Measurements from ENCODE around the gene ZNF749.

Gene ZNF749

DNA sequence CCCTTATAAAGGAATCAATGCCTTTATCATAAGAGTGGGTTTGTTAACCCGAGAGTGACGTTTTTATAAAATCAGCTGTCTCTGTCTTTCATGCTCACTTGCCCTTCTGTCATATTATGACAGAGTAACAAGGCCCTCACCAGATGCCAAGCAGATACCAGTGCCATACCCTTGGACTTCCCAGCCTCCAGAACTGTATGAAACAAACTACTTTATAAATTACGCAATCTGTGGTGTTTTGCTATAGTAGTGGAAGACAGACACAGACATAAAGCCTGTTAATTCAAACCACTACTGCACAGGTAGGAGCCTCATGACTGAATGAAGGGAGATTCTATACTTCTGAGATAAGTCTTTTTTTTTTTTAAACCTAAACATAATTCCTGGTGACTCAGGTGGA is 17.2 kb downstream of the ZNF749 start:
- H3K27me3 ChIP-seq (ENCODE audit: insufficient read depth, low read depth), result no peaks in the 10 kb centered on the region
- no peaks in the 10 kb centered on the region for H3K4me1 ChIP-seq (ENCODE audit: low read depth, poor library complexity, severe bottlenecking)
- H3K4me2 ChIP-seq, result no peak overlapping the region
- H4K20me1 ChIP-seq (ENCODE audit: insufficient read depth), result no peaks in the 10 kb centered on the region
- no peak overlapping the region for H3K9ac ChIP-seq
- no peak overlapping the region for H3K4me3 ChIP-seq (IDR thresholded peaks at IDR 0.05; ENCODE audit: insufficient read depth, low read depth, low read length)
- H3K36me3 ChIP-seq (ENCODE audit: insufficient read depth), result no peaks in the 10 kb centered on the region
- no peak overlapping the region for H2AFZ ChIP-seq (ENCODE audit: low read depth)
- H3K27ac ChIP-seq, result no peak overlapping the region
- TF ChIP-seq, protein P1, sequence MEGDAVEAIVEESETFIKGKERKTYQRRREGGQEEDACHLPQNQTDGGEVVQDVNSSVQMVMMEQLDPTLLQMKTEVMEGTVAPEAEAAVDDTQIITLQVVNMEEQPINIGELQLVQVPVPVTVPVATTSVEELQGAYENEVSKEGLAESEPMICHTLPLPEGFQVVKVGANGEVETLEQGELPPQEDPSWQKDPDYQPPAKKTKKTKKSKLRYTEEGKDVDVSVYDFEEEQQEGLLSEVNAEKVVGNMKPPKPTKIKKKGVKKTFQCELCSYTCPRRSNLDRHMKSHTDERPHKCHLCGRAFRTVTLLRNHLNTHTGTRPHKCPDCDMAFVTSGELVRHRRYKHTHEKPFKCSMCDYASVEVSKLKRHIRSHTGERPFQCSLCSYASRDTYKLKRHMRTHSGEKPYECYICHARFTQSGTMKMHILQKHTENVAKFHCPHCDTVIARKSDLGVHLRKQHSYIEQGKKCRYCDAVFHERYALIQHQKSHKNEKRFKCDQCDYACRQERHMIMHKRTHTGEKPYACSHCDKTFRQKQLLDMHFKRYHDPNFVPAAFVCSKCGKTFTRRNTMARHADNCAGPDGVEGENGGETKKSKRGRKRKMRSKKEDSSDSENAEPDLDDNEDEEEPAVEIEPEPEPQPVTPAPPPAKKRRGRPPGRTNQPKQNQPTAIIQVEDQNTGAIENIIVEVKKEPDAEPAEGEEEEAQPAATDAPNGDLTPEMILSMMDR (conservative IDR thresholded peaks at IDR 0.05; ENCODE audit: low read depth, low read length), result no peak
- no peaks in the 10 kb centered on the region for H3K79me2 ChIP-seq (ENCODE audit: insufficient read depth, low read depth)

DNA sequence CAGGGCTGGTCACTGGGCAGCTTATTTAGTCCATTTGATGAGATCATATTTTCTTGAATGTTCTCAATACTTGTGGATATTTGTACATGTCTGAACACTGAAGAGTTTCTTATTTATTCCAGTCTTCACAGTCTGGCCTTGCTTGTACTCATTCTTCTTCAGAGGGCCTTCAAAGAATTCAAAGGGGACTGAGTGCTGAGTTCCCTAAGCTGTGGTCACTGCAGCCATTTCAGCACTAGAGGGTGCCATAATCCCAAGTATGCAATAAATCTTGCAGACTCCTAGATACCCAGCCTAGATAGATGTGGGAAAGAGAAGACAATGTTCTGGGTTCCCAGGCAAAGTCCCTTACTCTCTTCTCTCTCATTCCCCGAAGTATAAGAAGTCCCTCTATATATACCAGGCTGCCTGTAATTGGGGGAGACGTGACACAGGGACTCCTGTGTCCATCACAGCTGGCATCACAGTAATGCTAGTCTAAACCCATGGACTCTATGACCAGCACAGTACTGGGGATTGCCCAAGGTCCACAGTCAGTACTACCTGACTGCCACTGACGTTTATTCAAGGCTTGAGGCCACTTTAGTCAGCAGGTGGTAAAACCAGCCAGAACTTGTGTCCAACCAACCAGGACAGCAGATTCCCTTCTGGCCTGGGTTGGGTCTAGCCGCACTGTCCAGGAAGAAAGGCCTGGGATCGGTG is 30.7 kb downstream of the ZNF749 start:
- Histone ChIP-seq H3K4me3 (IDR thresholded peaks at IDR 0.05; ENCODE audit: insufficient read depth, low read depth, low read length) (no peak overlapping the region), H3K27ac (no peak overlapping the region), H3K79me2 (ENCODE audit: insufficient read depth, low read depth) (no peaks in the 10 kb centered on the region), H4K20me1 (ENCODE audit: insufficient read depth) (no peaks in the 10 kb centered on the region), H3K9ac (no peak overlapping the region), H3K4me1 (ENCODE audit: low read depth, poor library complexity, severe bottlenecking) (no peaks in the 10 kb centered on the region), H3K4me2 (no peak overlapping the region), H2AFZ (ENCODE audit: low read depth) (no peak overlapping the region), H3K36me3 (ENCODE audit: insufficient read depth) (no peaks in the 10 kb centered on the region), H3K27me3 (ENCODE audit: insufficient read depth, low read depth) (no peaks in the 10 kb centered on the region)
- TF ChIP-seq, protein P1 (conservative IDR thresholded peaks at IDR 0.05; ENCODE audit: low read depth, low read length), result peak; percentile 67

DNA sequence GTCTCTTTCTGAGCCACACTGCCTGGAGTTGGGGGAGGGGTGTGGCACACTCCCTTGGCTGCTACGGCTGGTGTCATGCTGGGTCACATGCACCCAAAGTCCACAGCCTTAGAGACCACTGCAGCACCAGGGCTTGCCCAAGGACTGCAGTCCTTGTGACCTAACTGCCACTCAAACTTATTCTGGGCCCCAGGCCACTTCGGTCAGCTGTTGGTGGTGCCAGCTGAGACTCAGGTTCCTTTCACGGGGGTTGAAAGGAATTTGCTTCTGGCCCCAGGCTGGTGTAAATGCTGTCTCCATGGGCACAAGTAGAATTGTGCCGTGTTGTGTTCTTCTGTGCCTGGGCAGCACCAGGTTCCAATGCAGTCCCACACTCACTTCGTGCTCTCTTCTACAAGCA is 31.4 kb downstream of the ZNF749 start:
- Histone ChIP-seq H3K27ac (no peak overlapping the region), H3K4me3 (IDR thresholded peaks at IDR 0.05; ENCODE audit: insufficient read depth, low read depth, low read length) (no peak overlapping the region), H2AFZ (ENCODE audit: low read depth) (no peak overlapping the region), H3K27me3 (ENCODE audit: insufficient read depth, low read depth) (no peaks in the 10 kb centered on the region), H3K79me2 (ENCODE audit: insufficient read depth, low read depth) (no peaks in the 10 kb centered on the region), H3K36me3 (ENCODE audit: insufficient read depth) (no peaks in the 10 kb centered on the region), H4K20me1 (ENCODE audit: insufficient read depth) (no peaks in the 10 kb centered on the region), H3K4me2 (no peak overlapping the region), H3K4me1 (ENCODE audit: low read depth, poor library complexity, severe bottlenecking) (no peaks in the 10 kb centered on the region), H3K9ac (no peak overlapping the region)
- TF ChIP-seq, protein P1 (conservative IDR thresholded peaks at IDR 0.05; ENCODE audit: low read depth, low read length), result no peak

GRCh38 chr19:57473646-57474045 is 38.5 kb downstream of the ZNF749 start:
- peaks cover 5% of the 10 kb centered on the region for H3K4me1 ChIP-seq (ENCODE audit: low read depth, poor library complexity, severe bottlenecking)
- TF ChIP-seq, protein P1 (conservative IDR thresholded peaks at IDR 0.05; ENCODE audit: low read depth, low read length), result no peak
- H3K79me2 ChIP-seq (ENCODE audit: insufficient read depth, low read depth), result no peaks in the 10 kb centered on the region
- H3K27me3 ChIP-seq (ENCODE audit: insufficient read depth, low read depth), result no peaks in the 10 kb centered on the region
- H3K36me3 ChIP-seq (ENCODE audit: insufficient read depth), result no peaks in the 10 kb centered on the region
- no peak overlapping the region for H3K9ac ChIP-seq
- no peak overlapping the region for H2AFZ ChIP-seq (ENCODE audit: low read depth)
- no peak overlapping the region for H3K4me3 ChIP-seq (IDR thresholded peaks at IDR 0.05; ENCODE audit: insufficient read depth, low read depth, low read length)
- no peak overlapping the region for H3K27ac ChIP-seq
- no peaks in the 10 kb centered on the region for H4K20me1 ChIP-seq (ENCODE audit: insufficient read depth)
- no peak overlapping the region for H3K4me2 ChIP-seq

Data from KMS-11 (cell line).